ENCODE measurements around the gene CDK17.

DNA sequence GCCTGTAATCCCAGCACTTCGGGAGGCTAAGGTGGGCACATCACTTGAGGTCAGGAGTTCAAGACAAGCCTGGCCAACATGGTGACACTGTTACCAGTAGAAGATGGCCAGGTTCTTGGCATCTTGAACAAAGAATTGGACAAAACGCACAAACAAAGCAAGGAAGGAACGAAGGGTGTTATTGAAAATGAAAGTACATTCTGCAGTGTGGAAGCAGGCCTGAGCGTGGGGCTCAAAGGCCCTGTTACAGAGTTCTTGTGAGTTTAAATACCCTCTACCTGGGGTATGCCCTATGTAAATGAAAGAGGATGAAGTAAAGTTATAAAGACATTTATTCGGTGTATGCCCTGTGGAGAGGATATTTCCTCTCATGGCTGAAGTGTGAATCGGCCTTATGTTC, 20.8 kb upstream of the CDK17 start:
- TF ChIP-seq, protein P1, sequence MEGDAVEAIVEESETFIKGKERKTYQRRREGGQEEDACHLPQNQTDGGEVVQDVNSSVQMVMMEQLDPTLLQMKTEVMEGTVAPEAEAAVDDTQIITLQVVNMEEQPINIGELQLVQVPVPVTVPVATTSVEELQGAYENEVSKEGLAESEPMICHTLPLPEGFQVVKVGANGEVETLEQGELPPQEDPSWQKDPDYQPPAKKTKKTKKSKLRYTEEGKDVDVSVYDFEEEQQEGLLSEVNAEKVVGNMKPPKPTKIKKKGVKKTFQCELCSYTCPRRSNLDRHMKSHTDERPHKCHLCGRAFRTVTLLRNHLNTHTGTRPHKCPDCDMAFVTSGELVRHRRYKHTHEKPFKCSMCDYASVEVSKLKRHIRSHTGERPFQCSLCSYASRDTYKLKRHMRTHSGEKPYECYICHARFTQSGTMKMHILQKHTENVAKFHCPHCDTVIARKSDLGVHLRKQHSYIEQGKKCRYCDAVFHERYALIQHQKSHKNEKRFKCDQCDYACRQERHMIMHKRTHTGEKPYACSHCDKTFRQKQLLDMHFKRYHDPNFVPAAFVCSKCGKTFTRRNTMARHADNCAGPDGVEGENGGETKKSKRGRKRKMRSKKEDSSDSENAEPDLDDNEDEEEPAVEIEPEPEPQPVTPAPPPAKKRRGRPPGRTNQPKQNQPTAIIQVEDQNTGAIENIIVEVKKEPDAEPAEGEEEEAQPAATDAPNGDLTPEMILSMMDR (IDR thresholded peaks at IDR 0.05; ENCODE audit: control extremely low read depth in 1 of 3, insufficient read depth in 1 of 3, low read depth in 1 of 3, low read length in 3 of 3) = no peak
- TF ChIP-seq EGR1 (IDR thresholded peaks at IDR 0.05; ENCODE audit: borderline replicate concordance, low read depth, low read length) = no peak
- TF ChIP-seq EZH2 (IDR thresholded peaks at IDR 0.05; ENCODE audit: low read depth, low read length, severe bottlenecking) = no peak
- no peak for TF ChIP-seq SIN3A (conservative IDR thresholded peaks at IDR 0.05 in 1 of 2, IDR thresholded peaks at IDR 0.05 in 1 of 2; ENCODE audit: low read depth in 1 of 2, low read length in 2 of 2)
- TF ChIP-seq GTF2F1 (IDR thresholded peaks at IDR 0.05; ENCODE audit: borderline replicate concordance, low read depth, low read length) = no peak
- TF ChIP-seq POLR2A (IDR thresholded peaks at IDR 0.05; ENCODE audit: control extremely low read depth in 1 of 2, low read depth in 2 of 2, low read length in 2 of 2) = no peak
- no peak for TF ChIP-seq YY1 (IDR thresholded peaks at IDR 0.05; ENCODE audit: low read depth, low read length)
- TF ChIP-seq NANOG (IDR thresholded peaks at IDR 0.05; ENCODE audit: insufficient read depth, low read depth, low read length, poor library complexity, severe bottlenecking) = no peak
- TF ChIP-seq RFX5 (IDR thresholded peaks at IDR 0.05; ENCODE audit: borderline replicate concordance, low read depth, low read length) = no peak
- no peak for TF ChIP-seq SP2 (IDR thresholded peaks at IDR 0.05; ENCODE audit: low read length)
- no peak for TF ChIP-seq ATF2 (IDR thresholded peaks at IDR 0.05; ENCODE audit: low read length)
